Mesendoderm (in vitro differentiated cells): ENCODE measurements around the gene KRTAP10-11.

Source experiments
- DNase-seq: peaks from one replicate; pipeline ENCODE4 v3.0.0; 2013
- H2AK5ac ChIP-seq: 2 replicates; pipeline ENCODE4 v1.6.1; 2013; ENCODE audit warnings: low read length, inconsistent platforms
- H2BK120ac ChIP-seq: 2 replicates; pipeline ENCODE4 v1.6.1; 2013; ENCODE audit warnings: low read depth, mild to moderate bottlenecking, low read length, moderate library complexity, mixed read lengths
- H2BK15ac ChIP-seq: replicated peaks from 2 replicates; pipeline ENCODE4 v1.6.1; 2013; ENCODE audit warnings: low read depth, mild to moderate bottlenecking, moderate library complexity
- H2BK5ac ChIP-seq: 2 replicates; pipeline ENCODE4 v1.6.1; 2013; ENCODE audit warnings: low read length, inconsistent platforms
- H3K18ac ChIP-seq: 2 replicates; pipeline ENCODE4 v1.6.1; 2013; ENCODE audit warnings: mild to moderate bottlenecking, low read length, mixed read lengths
- H3K23ac ChIP-seq: one replicate; pipeline ENCODE4 v1.6.1; 2013; ENCODE audit warnings: low read length
- H3K27ac ChIP-seq: 2 replicates; pipeline ENCODE4 v1.5.1; 2013; ENCODE audit warnings: low read depth, mild to moderate bottlenecking, inconsistent platforms, low read length, moderate library complexity
- H3K27me3 ChIP-seq: 2 replicates; pipeline ENCODE4 v1.6.1; 2013; ENCODE audit warnings: low read length, control low read depth, mild to moderate bottlenecking, inconsistent platforms; ENCODE audit not compliant: insufficient read depth, poor library complexity
- H3K36me3 ChIP-seq: 2 replicates; pipeline ENCODE4 v1.6.1; 2013; ENCODE audit warnings: low read length, inconsistent platforms; ENCODE audit not compliant: control insufficient read depth, insufficient read depth
- H3K4ac ChIP-seq: one replicate; pipeline ENCODE4 v1.6.1; 2013; ENCODE audit warnings: low read depth, mild to moderate bottlenecking, low read length, moderate library complexity
- H3K4me1 ChIP-seq: 2 replicates; pipeline ENCODE4 v1.6.1; 2013; ENCODE audit warnings: low read depth, low read length, inconsistent platforms; ENCODE audit not compliant: control insufficient read depth
- H3K4me2 ChIP-seq: 2 replicates; pipeline ENCODE4 v1.6.1; 2013; ENCODE audit warnings: low read length
- H3K4me3 ChIP-seq: 2 replicates; pipeline ENCODE4 v1.5.1; 2013; ENCODE audit warnings: mild to moderate bottlenecking, low read length
- H3K56ac ChIP-seq: one replicate; pipeline ENCODE4 v1.6.1; 2013; ENCODE audit warnings: low read length
- H3K79me1 ChIP-seq: 2 replicates; pipeline ENCODE4 v1.6.1; 2013; ENCODE audit warnings: low read length, inconsistent platforms
- H3K79me2 ChIP-seq: 2 replicates; pipeline ENCODE4 v1.6.1; 2013; ENCODE audit warnings: mild to moderate bottlenecking, low read length; ENCODE audit not compliant: control insufficient read depth, insufficient read depth
- H3K9ac ChIP-seq: 2 replicates; pipeline ENCODE4 v1.6.1; 2013; ENCODE audit warnings: low read length, inconsistent platforms
- H4K5ac ChIP-seq: one replicate; pipeline ENCODE4 v1.6.1; 2013; ENCODE audit warnings: low read length
- H4K8ac ChIP-seq: one replicate; pipeline ENCODE4 v1.6.1; 2013; ENCODE audit warnings: low read depth, mild to moderate bottlenecking, control low read depth, low read length, moderate library complexity
- WGBS: extraction: QIAGEN DNeasy Blood & Tissue Kit; methylation state at CpG from one replicate; pipeline ENCODE4 v1.1.7; 2013; ENCODE audit warnings: low lambda C conversion rate, missing lambda C conversion rate; ENCODE audit not compliant: insufficient coverage; ENCODE audit errors: extremely low coverage; 5-methylcytosine and 5-hydroxymethylcytosine counted together

KRTAP10-11 gene

GRCh38 chr21:44628707-44629391, 17.4 kb upstream of the KRTAP10-11 start:
- Histone ChIP-seq H3K79me2 (no peaks in the 10 kb centered on the region), H2BK120ac (no peak overlapping the region), H3K4ac (no peak overlapping the region), H2BK15ac (no peak overlapping the region), H3K27ac (no peak overlapping the region), H3K36me3 (no peaks in the 10 kb centered on the region), H3K4me2 (no peak overlapping the region), H3K79me1 (no peaks in the 10 kb centered on the region), H4K8ac (no peak overlapping the region), H2BK5ac (no peak overlapping the region), H3K18ac (no peak overlapping the region), H4K5ac (no peak overlapping the region), H3K9ac (no peak overlapping the region), H3K4me3 (no peak overlapping the region), H3K4me1 (no peaks in the 10 kb centered on the region), H3K56ac (no peak overlapping the region), H2AK5ac (no peak overlapping the region), H3K23ac (no peak overlapping the region), H3K27me3 (no peaks in the 10 kb centered on the region)
- WGBS, result no CpG with 5 or more reads among the region's 18 CpGs
- DNase-seq, result no peak

- no peak for DNase-seq
- no peak overlapping the region for H2BK5ac ChIP-seq
- H3K27me3 ChIP-seq, result no peaks in the 10 kb centered on the region
- H3K4ac ChIP-seq, result no peak overlapping the region
- no peaks in the 10 kb centered on the region for H3K79me2 ChIP-seq
- no peak overlapping the region for H3K27ac ChIP-seq
- no peaks in the 10 kb centered on the region for H3K36me3 ChIP-seq
- H3K4me2 ChIP-seq, result no peak overlapping the region
- no peak overlapping the region for H2BK15ac ChIP-seq
- no CpG with 5 or more reads among the region's 2 CpGs for WGBS
- no peak overlapping the region for H3K56ac ChIP-seq
- no peak overlapping the region for H3K9ac ChIP-seq
- H3K23ac ChIP-seq, result no peak overlapping the region
- H2BK120ac ChIP-seq, result no peak overlapping the region
- no peak overlapping the region for H4K8ac ChIP-seq
- H4K5ac ChIP-seq, result no peak overlapping the region
- H3K79me1 ChIP-seq, result no peaks in the 10 kb centered on the region
- no peak overlapping the region for H2AK5ac ChIP-seq
- H3K4me1 ChIP-seq, result no peaks in the 10 kb centered on the region
- H3K4me3 ChIP-seq, result no peak overlapping the region
- H3K18ac ChIP-seq, result no peak overlapping the region
Observed at GRCh38 chr21:44630440-44630839, 15.8 kb upstream of the KRTAP10-11 start.

- H3K9ac ChIP-seq, result no peak overlapping the region
- H3K23ac ChIP-seq, result no peak overlapping the region
- no peak overlapping the region for H3K4ac ChIP-seq
- H4K8ac ChIP-seq, result no peak overlapping the region
- H3K36me3 ChIP-seq, result no peaks in the 10 kb centered on the region
- H2BK120ac ChIP-seq, result no peak overlapping the region
- no peak overlapping the region for H4K5ac ChIP-seq
- H3K27ac ChIP-seq, result no peak overlapping the region
- no CpG with 5 or more reads among the region's 1 CpG for WGBS
- H2BK15ac ChIP-seq, result no peak overlapping the region
- H3K4me2 ChIP-seq, result no peak overlapping the region
- H3K79me1 ChIP-seq, result no peaks in the 10 kb centered on the region
- no peak overlapping the region for H2AK5ac ChIP-seq
- no peak overlapping the region for H3K18ac ChIP-seq
- H3K27me3 ChIP-seq, result no peaks in the 10 kb centered on the region
- no peak for DNase-seq
- no peaks in the 10 kb centered on the region for H3K4me1 ChIP-seq
- no peak overlapping the region for H2BK5ac ChIP-seq
- H3K56ac ChIP-seq, result no peak overlapping the region
- H3K4me3 ChIP-seq, result no peak overlapping the region
- no peaks in the 10 kb centered on the region for H3K79me2 ChIP-seq
Observed at GRCh38 chr21:44632067-44632466, 14.1 kb upstream of the KRTAP10-11 start.

GRCh38 chr21:44636209-44637017, 9.8 kb upstream of the KRTAP10-11 start:
- Histone ChIP-seq H2BK5ac (no peak overlapping the region), H4K8ac (no peak overlapping the region), H3K4me1 (no peaks in the 10 kb centered on the region), H2BK120ac (no peak overlapping the region), H3K79me2 (no peaks in the 10 kb centered on the region), H3K18ac (no peak overlapping the region), H3K9ac (no peak overlapping the region), H3K36me3 (no peaks in the 10 kb centered on the region), H3K4ac (no peak overlapping the region), H3K23ac (no peak overlapping the region), H2BK15ac (no peak overlapping the region), H3K56ac (no peak overlapping the region), H3K27ac (no peak overlapping the region), H2AK5ac (no peak overlapping the region), H3K4me2 (no peak overlapping the region), H3K4me3 (no peak overlapping the region), H3K79me1 (no peaks in the 10 kb centered on the region), H3K27me3 (no peaks in the 10 kb centered on the region), H4K5ac (no peak overlapping the region)
- no peak for DNase-seq
- WGBS, result no CpG with 5 or more reads among the region's 15 CpGs

GRCh38 chr21:44637018-44637850, 9.0 kb upstream of the KRTAP10-11 start, which contains the start of gene KRTAP10-10:
TSS of gene KRTAP10-10 (plus strand) at chr21:44637356. CDS start at chr21:44637418, 62 bp downstream.
- no peaks in the 10 kb centered on the region for H3K79me2 ChIP-seq
- H3K4me1 ChIP-seq, result no peaks in the 10 kb centered on the region
- no peak within 1 kb of the TSS for H2BK120ac ChIP-seq
- H2BK15ac ChIP-seq, result no peak within 1 kb of the TSS
- H3K79me1 ChIP-seq, result no peaks in the 10 kb centered on the region
- no peak within 1 kb of the TSS for H4K8ac ChIP-seq
- H3K4me3 ChIP-seq, result no peak within 1 kb of the TSS
- no peak within 1 kb of the TSS for H3K9ac ChIP-seq
- H3K4me2 ChIP-seq, result no peak within 1 kb of the TSS
- H4K5ac ChIP-seq, result no peak within 1 kb of the TSS
- no peaks in the 10 kb centered on the region for H3K27me3 ChIP-seq
- no peak for DNase-seq
- no peak within 1 kb of the TSS for H3K18ac ChIP-seq
- no peak within 1 kb of the TSS for H2AK5ac ChIP-seq
- no CpG with 5 or more reads among the region's 21 CpGs for WGBS
- no peak within 1 kb of the TSS for H3K27ac ChIP-seq
- no peak within 1 kb of the TSS for H3K4ac ChIP-seq
- no peak within 1 kb of the TSS for H3K23ac ChIP-seq
- H3K56ac ChIP-seq, result no peak within 1 kb of the TSS
- H2BK5ac ChIP-seq, result no peak within 1 kb of the TSS
- H3K36me3 ChIP-seq, result no peaks in the 10 kb centered on the region
